Smooth muscle cell (in vitro differentiated cells): Measurements from ENCODE around the gene SSTR1. TPM values are rescaled to one million over a fixed set of nuclear protein-coding genes. Genes with fewer than 3 reads are reported as not detected.

ENCODE experiments used
- DNase-seq: peaks from one replicate; lab custom pipeline; 2025; ENCODE audit not compliant: unreplicated experiment; lab: John Stamatoyannopoulos, UW
- H2AFZ ChIP-seq: fragments of 200-600 bp; sonication (generic); 2 replicates; pipeline ENCODE4 v1.6.0; 2016; ENCODE audit warnings: antibody characterized with exemption, low read depth, mild to moderate bottlenecking
- H3F3A ChIP-seq: fragments of 200-600 bp; sonication (generic); 2 replicates; pipeline ENCODE4 v1.6.0; 2017; ENCODE audit warnings: antibody characterized with exemption, low read depth
- H3K27ac ChIP-seq: fragments of 200-600 bp; sonication (generic); 2 replicates; pipeline ENCODE4 v1.5.1; 2016; ENCODE audit warnings: low read depth, mild to moderate bottlenecking
- H3K27me3 ChIP-seq: fragments of 200-600 bp; sonication (generic); 2 replicates; pipeline ENCODE4 v1.6.1; 2016; ENCODE audit warnings: low read depth, mild to moderate bottlenecking
- H3K36me3 ChIP-seq: fragments of 200-600 bp; sonication (generic); 2 replicates; pipeline ENCODE4 v1.5.1; 2016; ENCODE audit warnings: low read depth
- H3K4me1 ChIP-seq: fragments of 200-600 bp; sonication (generic); 2 replicates; pipeline ENCODE4 v1.5.1; 2016; ENCODE audit warnings: low read depth
- H3K4me2 ChIP-seq: fragments of 200-600 bp; sonication (generic); 2 replicates; pipeline ENCODE4 v1.6.0; 2016; ENCODE audit warnings: mild to moderate bottlenecking
- H3K4me3 ChIP-seq: fragments of 200-600 bp; sonication (generic); 2 replicates; pipeline ENCODE4 v1.5.1; 2016; ENCODE audit warnings: mild to moderate bottlenecking
- H3K79me2 ChIP-seq: fragments of 200-600 bp; sonication (generic); 2 replicates; pipeline ENCODE4 v1.6.0; 2016; ENCODE audit warnings: low read depth, mild to moderate bottlenecking
- H3K9ac ChIP-seq: fragments of 200-600 bp; sonication (generic); 2 replicates; pipeline ENCODE4 v1.6.0; 2016; ENCODE audit warnings: low read depth
- H3K9me3 ChIP-seq: fragments of 200-600 bp; sonication (generic); replicated peaks from 2 replicates; pipeline ENCODE4 v1.5.1; 2016; ENCODE audit warnings: low read depth
- H4K20me1 ChIP-seq: fragments of 200-600 bp; sonication (generic); 2 replicates; pipeline ENCODE4 v1.6.0; 2016; ENCODE audit warnings: low read depth
- WGBS: methylation state at CpG from one replicate; pipeline ENCODE4 v1.1.7; 2016; ENCODE audit warnings: low lambda C conversion rate; 5-methylcytosine and 5-hydroxymethylcytosine counted together
- polyA plus RNA-seq: library from polyadenylated mRNA; unstranded; fragments of >200 nt; fragmentation: Nextera tagmentation; extraction: Ambion mirVana; gene quantifications from 2 replicates; pipeline ENCODE4 v1.2.1, GENCODE V29; 2016
- total RNA-seq: library from RNA; depleted of rRNA; stranded (reverse); fragments of >200 nt; gene quantifications from 2 replicates; pipeline ENCODE4 v1.2.3, GENCODE V29; 2014
- TF ChIP-seq, protein P1 (sequence below): fragments of 200-600 bp; sonication (generic); IDR thresholded peaks from 2 replicates; pipeline ENCODE4 v1.5.1; 2017; ENCODE audit warnings: borderline replicate concordance, mild to moderate bottlenecking, antibody characterized with exemption; ENCODE audit not compliant: insufficient read depth, poor library complexity, severe bottlenecking

Gene SSTR1
- total and polyA plus RNA-seq, 2 experiments from 2014 or later = 11.3 to 12.3 TPM

DNA sequence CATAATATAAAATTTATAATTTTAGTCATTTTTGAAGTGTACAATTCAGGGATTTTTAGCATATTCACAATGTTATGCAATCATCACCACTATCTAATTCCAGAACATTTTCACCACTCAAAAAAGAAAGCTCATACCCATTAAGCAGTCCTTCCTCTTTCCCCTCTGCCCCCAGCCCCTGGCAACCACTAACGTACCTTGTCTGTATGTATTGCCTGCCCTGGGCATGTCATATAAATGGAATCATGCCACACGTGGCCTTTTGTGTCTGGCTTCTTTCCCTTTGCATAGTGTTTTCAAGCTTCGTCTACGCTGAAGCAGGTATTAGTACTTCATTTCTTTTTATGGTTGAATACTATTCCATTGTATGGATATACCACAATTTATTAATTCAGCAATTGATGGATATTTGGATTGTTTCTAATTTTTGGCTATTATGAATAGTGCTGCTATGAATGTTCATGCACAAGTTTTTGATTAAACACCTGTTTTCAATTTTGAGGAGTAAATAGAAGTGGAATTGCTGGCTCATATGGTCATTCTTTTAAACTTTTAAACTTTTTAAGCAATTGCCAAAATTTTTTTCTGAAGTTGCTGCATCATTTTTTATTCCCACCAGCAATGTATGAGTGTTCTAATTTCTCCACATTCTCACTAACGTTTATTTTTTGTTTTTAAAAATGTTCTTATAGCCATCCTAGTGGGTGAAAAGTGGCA, 1.6 kb upstream of the SSTR1 start:
- Histone ChIP-seq H3F3A (no peaks in the 10 kb centered on the region), H3K27me3 (peaks cover 7% of the 10 kb centered on the region), H3K4me3 (no peak overlapping the region), H3K79me2 (peaks cover 17% of the 10 kb centered on the region), H3K4me2 (no peak overlapping the region), H3K4me1 (peaks cover 10% of the 10 kb centered on the region), H3K27ac (no peak overlapping the region), H2AFZ (no peak overlapping the region), H4K20me1 (no peaks in the 10 kb centered on the region), H3K36me3 (no peaks in the 10 kb centered on the region), H3K9ac (no peak overlapping the region), H3K9me3 (no peaks in the 10 kb centered on the region)
- TF ChIP-seq, protein P1, sequence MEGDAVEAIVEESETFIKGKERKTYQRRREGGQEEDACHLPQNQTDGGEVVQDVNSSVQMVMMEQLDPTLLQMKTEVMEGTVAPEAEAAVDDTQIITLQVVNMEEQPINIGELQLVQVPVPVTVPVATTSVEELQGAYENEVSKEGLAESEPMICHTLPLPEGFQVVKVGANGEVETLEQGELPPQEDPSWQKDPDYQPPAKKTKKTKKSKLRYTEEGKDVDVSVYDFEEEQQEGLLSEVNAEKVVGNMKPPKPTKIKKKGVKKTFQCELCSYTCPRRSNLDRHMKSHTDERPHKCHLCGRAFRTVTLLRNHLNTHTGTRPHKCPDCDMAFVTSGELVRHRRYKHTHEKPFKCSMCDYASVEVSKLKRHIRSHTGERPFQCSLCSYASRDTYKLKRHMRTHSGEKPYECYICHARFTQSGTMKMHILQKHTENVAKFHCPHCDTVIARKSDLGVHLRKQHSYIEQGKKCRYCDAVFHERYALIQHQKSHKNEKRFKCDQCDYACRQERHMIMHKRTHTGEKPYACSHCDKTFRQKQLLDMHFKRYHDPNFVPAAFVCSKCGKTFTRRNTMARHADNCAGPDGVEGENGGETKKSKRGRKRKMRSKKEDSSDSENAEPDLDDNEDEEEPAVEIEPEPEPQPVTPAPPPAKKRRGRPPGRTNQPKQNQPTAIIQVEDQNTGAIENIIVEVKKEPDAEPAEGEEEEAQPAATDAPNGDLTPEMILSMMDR = no peak
- no peak for DNase-seq
- 82% methylated on average over 5 of the region's 5 CpGs for WGBS

DNA sequence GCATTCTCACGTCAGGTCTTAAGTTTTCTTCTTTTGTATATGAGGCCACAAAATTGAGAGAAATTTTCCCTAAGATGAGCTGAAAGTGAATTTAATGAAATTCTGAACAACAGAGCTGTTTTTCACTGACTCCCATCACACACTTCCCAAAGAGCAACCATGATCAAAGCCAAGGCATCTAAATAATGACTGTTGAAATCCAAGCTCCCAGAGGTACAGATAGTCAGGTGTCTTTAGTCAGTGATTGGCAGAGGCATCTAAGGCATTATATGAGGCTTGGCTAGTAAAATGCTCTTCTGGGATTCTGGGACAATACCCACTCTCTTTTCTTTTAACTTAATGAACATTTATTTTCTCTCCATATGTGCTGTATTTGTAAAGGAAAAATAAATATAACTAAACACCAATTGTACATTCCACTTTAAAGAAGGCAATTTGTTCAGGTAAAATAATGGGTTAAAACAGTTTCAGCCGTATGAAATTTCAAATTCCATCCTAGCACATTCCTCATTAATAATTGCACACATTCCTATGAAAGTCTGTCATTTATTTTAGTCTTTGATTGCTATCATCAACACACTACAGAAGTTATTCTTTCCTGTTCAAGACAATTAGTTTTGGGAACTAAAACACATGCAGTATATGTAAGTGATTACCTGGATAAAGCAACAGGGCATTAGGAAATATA, 871 bp upstream of the SSTR1 start:
- Histone ChIP-seq H2AFZ (peak overlapping the region; percentile 75), H3K4me3 (peak overlapping the region; percentile 65)

DNA sequence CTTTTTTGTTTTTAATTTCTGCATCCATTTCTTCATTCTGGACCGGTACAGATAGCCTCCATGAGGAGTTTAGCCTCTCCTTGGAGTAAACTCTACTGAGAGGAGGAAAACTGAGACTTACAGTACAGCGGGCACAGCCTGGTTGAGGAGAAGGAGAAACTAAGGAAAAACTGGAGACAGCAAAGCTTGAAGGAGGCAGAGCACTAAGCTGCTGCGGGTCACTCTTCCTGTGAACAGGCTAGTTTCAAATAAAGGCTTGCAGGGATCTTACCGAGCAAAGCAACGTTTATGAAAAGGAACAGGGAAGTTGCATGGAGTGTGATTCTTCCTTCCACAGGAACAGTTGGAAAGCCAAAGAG, 348 bp upstream of the SSTR1 start:
- no peak overlapping the region for H3K9ac ChIP-seq
- 20% methylated on average over 5 of the region's 5 CpGs for WGBS
- no peak for DNase-seq
- H3K27me3 ChIP-seq = peaks cover 11% of the 10 kb centered on the region
- H3K27ac ChIP-seq = no peak overlapping the region
- H2AFZ ChIP-seq = peak overlapping the region; percentile 75
- peak overlapping the region; percentile 65 for H3K4me3 ChIP-seq
- no peaks in the 10 kb centered on the region for H3K36me3 ChIP-seq
- H3K4me1 ChIP-seq = peaks cover 10% of the 10 kb centered on the region
- H3K9me3 ChIP-seq = no peaks in the 10 kb centered on the region
- TF ChIP-seq, protein P1 = no peak
- H3K79me2 ChIP-seq = peaks cover 18% of the 10 kb centered on the region
- H3F3A ChIP-seq = no peaks in the 10 kb centered on the region
- peak overlapping the region; percentile 96 for H3K4me2 ChIP-seq
- no peaks in the 10 kb centered on the region for H4K20me1 ChIP-seq

More for the DNA sequence above, 871 bp upstream of the SSTR1 start:
- Histone ChIP-seq H3K36me3 (no peaks in the 10 kb centered on the region), H3K4me1 (peaks cover 10% of the 10 kb centered on the region), H4K20me1 (no peaks in the 10 kb centered on the region), H3F3A (no peaks in the 10 kb centered on the region), H3K4me2 (peak overlapping the region; percentile 96), H3K9ac (no peak overlapping the region), H3K27me3 (peaks cover 10% of the 10 kb centered on the region), H3K9me3 (no peaks in the 10 kb centered on the region), H3K27ac (no peak overlapping the region), H3K79me2 (peaks cover 18% of the 10 kb centered on the region)
- TF ChIP-seq, protein P1 = no peak
- no peak for DNase-seq
- 72% methylated on average over 2 of the region's 2 CpGs for WGBS
